Stimulated activated CD4-positive, alpha-beta T cell treated with anti-CD3 and anti-CD28 coated beads, Interleukin-2, amount 100 ng/mL, for 4 hours (primary cell): ENCODE results near the gene MSN.
A peak's percentile ranks its signal among the peaks of the same experiment; 100 is the strongest.
"Not testable (repeated sequence)": the region's sequence is repeated elsewhere in the genome, so short reads cannot be mapped to it uniquely, and the experiment has no call there.

Experiments
- DNase-seq: peaks from one replicate; pipeline ENCODE4 v3.0.0-alpha.2; 2020; ENCODE audit warnings: low read depth

Gene MSN

DNA sequence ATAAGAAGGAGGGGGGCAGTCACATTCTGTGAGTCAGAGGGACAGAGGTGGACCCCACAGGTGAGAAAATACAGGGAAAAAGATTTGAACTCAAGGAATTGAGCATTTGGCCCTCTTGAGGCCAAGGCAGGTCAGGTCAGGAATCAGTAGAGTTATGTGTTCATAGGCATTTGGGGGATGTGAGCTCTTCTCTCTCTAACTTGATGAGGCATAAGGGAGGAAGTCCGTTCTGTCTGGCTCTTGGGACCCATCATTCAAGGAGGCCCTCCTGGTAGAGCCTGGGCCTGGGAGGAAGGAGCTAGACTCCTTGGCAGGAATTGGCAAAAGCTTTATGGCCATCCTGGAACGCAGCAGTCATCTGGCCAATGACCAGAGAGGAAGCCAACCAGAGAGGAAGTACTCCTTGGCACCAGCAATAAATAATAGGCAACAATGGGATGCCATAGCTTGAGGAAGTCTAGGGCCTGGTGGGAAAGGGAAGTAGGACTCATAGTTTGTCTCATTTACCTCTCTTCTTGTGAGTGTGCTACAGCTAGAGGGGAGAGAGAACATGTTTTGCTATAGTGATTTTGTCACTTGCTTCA, 53.0 kb downstream of the MSN start:
- no peak for DNase-seq

GRCh38 chrX:65723706-65724105, 56.3 kb downstream of the MSN start:
- peak; percentile 20 for DNase-seq

GRCh38 chrX:65726715-65727114, 59.3 kb downstream of the MSN start:
- DNase-seq, result no peak

GRCh38 chrX:65731684-65732289, 64.3 kb downstream of the MSN start:
- no peak for DNase-seq

GRCh38 chrX:65740909-65741308, 73.5 kb downstream of the MSN start:
- no peak for DNase-seq

DNA sequence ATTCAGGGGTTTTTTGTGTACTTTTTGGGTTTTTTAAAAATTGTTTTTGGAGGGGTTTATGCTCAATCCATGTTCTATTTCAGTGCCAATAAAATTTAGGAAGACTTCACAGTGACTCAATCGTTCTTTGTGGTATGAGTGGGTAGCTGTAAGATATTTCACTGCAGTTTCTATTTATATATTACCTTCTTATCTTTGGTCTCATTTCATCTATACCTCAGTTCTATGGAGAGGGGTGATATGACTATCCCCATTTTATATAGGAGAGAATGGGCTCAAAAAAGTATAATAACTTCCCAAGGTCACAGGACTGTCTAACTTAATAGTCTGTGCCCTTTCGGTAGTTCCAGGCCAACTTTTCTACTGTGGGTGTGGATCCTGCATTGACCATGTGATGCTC, 74.4 kb downstream of the MSN start:
- no peak for DNase-seq

DNA sequence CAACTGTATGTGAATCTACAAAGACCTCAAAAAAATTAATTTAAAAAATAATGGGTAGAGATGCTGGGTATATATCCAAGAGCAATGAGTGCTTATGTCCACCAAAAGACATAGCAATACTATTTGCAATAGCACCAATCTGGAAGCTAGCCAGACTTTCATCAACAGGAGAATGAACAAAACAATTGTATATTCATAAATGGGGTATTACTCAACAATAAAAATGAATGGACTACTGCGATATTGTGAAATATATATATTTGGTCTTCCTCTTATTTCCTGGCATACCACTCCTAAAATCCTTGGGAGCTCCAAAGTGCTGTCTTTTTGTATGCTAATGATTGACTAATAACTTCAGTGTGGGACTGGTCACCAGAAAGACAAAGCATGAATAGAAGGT, 77.5 kb downstream of the MSN start:
- DNase-seq, result no peak

DNA sequence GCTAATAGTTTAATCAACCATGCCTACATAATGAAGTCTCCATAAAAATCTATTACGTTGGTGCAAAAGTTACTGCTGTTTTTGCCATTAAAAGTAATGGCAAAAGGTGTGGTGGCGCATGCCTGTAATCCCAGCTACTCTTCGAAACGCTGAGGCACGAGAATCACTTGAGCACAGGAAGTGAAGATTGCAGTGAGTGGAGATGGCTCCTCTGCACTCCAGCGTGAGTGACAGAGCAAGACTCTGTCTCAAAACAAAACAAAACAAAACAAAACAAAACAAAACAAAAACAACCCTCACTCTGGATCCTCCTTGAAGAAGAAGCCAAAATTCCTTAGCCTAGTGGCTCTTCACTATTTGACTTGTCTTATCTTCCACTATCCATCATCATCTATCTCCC, 78.0 kb downstream of the MSN start:
- no peak for DNase-seq

DNA sequence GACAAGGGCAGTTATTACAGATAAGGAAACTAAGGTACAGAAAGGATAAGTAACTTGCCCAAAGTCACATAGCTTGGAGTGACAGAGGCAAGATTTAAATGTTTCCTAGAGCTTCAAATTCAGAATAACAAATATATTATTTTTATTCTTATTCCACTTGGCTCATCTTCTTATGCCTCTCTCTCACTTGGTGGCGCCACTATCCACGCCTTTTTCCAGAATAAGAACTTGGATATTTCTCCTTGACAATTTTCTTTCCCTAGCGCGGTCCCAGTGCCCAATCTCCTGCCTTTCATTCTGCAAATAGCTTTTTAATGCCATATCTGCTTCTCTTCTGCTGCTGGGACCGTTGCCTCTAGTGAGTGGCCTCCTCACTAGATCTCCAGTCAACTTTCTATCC, 78.5 kb downstream of the MSN start:
- no peak for DNase-seq

- no peak for DNase-seq
Observed at GRCh38 chrX:65750674-65751469, 83.4 kb downstream of the MSN start.

GRCh38 chrX:65751519-65751918, 84.1 kb downstream of the MSN start:
- no peak for DNase-seq

DNA sequence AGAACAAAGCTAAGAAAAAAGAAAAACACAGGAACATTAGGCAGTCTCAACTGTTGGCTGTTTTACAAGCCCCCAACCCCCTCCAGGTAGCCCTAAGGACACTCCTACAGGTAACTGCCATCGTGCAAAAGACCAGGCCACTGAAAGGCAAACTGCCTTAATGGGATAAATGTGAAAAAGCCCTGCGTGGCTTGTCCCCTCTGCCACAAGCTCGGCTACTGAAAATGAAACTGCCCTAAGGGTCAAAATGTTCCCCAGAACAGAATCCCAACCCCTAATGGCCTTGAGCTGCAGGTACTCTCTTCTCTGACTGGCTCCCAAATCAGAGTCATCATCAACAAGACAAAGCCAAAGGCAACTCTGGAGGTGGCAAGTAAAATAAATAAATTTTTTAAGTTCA, 84.8 kb downstream of the MSN start:
- DNase-seq, result no peak

DNA sequence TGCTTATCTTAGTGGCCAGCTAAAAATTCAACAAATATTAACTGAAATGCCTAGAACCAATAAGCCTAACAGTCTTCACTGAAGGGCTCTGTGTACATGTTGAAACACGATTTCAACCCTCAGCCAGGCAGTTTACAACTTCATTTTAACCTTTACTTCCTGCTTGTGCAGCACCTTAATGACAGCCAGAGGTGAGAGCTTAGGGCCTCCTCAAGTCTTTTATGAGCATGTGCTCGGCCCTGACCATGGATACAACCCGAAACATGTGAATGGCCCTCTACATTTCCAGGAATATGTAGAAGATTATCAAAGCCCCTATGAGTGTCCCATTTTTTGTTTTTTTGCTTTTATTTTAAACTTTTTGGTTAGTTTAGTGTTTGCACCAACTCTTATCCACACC, 88.3 kb downstream of the MSN start:
- DNase-seq, result no peak

DNA sequence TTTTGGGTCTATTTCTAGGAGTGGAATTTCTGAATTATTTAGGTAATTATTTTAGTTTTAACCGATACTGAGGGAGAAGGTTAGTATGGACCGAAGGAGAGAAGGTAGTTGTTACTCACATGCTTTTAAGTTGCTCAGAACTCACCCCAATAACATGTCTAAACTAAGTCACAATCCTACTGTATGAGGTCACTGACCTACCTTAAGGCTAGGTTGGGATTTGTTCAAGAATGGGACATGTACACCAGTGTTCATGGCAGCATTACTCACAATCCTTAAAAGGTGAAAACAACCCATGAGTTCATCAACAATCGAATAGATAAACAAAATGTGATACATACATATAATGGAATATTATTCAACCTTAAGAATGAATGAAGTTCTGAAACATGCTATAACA, 90.5 kb downstream of the MSN start:
- DNase-seq, result no peak

- no peak for DNase-seq
Observed at GRCh38 chrX:65758505-65758904, 91.1 kb downstream of the MSN start.

GRCh38 chrX:65759525-65759924, 92.1 kb downstream of the MSN start:
- not testable (repeated sequence) for DNase-seq

- no peak for DNase-seq
Observed at GRCh38 chrX:65769564-65770292, 102.3 kb downstream of the MSN start.

- DNase-seq, result no peak
Observed at GRCh38 chrX:65772842-65773241, 105.4 kb downstream of the MSN start.

DNA sequence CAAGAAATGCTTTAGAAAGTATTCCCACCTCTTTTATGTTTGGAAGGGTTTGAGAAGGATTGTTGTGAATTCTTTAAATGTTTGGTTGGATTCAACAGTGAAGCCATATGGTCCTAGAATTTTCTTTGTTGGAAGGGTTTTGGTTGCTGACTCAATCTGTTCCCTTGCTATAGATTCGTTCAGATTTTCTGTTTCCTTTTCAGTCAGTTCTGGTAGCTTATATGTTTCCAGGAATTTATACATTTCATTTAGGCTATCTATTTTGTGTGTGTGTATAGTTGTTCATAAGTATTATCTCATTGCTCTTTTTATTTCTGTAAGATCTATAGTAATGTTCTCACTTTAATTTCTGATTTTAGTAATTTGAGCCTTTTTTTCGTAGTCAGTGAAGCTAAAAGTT, 114.4 kb downstream of the MSN start:
- no peak for DNase-seq

DNA sequence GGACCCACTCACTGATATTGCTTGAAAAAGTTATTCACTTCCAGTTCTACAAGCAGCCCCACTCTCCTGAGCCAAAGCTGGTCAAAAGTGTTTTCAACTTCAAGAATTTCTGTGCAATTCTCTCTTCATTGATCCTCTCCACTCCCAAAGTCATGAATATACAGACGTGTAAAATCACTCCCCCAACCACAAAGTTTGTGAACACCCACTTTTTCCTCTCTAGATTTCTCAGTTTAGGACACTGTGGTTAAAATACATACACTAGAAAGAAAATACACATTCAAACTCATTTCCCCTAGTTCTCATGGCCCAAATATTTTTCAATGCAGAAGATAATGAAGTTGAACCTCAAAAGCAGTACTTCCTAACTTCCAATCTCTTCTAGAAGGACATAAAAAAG, 116.3 kb downstream of the MSN start:
- DNase-seq, result no peak
